Subcutaneous adipose tissue (tissue), 4 donors: ENCODE data around the gene YIPF2. TPM values are rescaled to one million over a fixed set of nuclear protein-coding genes. Genes with fewer than 3 reads are reported as not detected.

Experiments
- total RNA-seq, 4 donors: library from RNA; depleted of rRNA; stranded (reverse); fragments of >200 nt; gene quantifications; one replicate each; pipeline ENCODE4 v1.1.0, GENCODE V29; 2016
- TF ChIP-seq, protein P1 (sequence below): fragments of 450-650 bp; IDR thresholded peaks from one replicate; pipeline ENCODE4 v1.5.1; 2016; ENCODE audit warnings: low read depth, mild to moderate bottlenecking, control low read depth, antibody characterized with exemption, moderate library complexity

The YIPF2 gene
- total RNA-seq, 4 donors from 2014 or later = 25.9 to 44.6 (median 35.6) TPM

DNA sequence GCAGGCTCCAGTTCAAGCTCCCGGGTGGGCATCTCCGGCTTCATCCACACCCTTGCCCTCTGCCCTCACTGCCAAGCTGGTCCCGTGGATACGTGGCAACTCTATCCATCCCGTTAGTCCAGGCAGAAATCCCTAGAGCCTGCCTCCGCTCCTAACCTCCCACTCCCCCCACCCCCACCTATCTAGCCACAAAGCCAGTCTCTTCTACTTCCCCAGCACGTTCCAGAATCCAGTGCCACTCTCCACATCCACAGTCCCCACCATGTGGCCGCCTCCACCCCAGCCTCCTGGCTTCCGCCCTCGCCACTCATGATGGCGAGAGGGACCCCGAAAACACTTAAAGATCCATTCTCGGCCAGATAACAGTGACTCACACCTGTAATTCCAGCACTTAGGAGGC, 3.8 kb downstream of the YIPF2 start:
- TF ChIP-seq, protein P1, sequence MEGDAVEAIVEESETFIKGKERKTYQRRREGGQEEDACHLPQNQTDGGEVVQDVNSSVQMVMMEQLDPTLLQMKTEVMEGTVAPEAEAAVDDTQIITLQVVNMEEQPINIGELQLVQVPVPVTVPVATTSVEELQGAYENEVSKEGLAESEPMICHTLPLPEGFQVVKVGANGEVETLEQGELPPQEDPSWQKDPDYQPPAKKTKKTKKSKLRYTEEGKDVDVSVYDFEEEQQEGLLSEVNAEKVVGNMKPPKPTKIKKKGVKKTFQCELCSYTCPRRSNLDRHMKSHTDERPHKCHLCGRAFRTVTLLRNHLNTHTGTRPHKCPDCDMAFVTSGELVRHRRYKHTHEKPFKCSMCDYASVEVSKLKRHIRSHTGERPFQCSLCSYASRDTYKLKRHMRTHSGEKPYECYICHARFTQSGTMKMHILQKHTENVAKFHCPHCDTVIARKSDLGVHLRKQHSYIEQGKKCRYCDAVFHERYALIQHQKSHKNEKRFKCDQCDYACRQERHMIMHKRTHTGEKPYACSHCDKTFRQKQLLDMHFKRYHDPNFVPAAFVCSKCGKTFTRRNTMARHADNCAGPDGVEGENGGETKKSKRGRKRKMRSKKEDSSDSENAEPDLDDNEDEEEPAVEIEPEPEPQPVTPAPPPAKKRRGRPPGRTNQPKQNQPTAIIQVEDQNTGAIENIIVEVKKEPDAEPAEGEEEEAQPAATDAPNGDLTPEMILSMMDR = no peak

DNA sequence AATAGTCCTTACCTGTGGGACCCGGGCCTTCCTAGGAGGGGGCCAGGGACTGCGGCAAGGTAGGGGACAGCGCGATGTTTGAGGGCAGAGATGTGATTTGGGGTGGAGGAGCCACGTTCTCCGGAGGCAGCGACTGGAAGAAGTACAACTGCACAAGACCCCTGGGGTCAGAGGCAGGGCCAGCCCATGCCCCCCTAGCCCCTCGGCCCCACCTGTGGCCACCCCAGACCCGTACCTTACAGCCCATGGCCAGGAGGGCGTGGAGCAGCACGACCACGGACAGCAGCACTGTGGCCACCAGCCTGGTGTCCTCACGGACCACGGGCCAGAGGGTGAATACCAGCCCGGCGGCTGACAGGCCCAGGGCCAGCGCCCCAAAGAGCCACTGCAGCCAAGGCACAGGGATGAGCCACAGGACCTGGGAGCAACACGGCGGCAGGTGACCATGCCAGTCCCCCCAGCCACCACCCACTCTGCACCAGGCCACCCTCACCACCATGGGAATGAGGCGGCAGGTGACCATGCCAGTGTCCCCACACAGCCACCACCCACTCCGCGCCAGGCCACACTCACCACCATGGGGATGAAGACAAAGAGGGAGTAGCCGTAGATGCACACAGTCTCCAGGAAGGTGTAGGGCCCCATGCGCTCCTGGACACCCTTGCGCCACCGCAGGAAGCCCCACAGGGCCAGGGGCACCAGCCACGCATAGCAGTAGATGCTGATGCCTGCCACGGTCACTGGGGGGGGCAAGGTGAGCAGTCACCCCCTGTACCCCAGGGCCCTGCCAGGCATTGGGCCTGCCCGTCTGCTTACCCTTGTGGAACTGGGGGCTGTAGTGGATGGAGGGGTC, 5.0 kb downstream of the YIPF2 start:
- TF ChIP-seq, protein P1 = no peak

DNA sequence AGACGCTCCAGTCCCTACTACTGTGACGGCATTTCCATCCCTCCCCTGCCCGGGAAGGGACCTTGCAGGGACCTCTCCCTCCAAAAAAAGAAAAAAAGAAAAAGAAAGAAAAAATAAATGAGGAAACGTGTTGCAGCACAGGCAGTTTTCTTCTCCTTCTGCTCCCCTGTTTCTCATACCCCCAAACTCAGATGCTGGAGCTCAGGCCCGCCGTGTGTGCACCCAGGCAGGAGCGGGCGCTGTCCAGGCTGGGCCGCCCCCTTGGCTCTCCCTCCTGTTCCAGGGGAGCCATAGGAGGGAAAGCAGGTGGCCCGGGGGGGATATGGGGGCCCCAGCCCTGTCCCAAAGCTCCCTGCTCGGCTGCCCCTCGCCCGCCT, 5.8 kb downstream of the YIPF2 start:
- TF ChIP-seq, protein P1 = no peak

DNA sequence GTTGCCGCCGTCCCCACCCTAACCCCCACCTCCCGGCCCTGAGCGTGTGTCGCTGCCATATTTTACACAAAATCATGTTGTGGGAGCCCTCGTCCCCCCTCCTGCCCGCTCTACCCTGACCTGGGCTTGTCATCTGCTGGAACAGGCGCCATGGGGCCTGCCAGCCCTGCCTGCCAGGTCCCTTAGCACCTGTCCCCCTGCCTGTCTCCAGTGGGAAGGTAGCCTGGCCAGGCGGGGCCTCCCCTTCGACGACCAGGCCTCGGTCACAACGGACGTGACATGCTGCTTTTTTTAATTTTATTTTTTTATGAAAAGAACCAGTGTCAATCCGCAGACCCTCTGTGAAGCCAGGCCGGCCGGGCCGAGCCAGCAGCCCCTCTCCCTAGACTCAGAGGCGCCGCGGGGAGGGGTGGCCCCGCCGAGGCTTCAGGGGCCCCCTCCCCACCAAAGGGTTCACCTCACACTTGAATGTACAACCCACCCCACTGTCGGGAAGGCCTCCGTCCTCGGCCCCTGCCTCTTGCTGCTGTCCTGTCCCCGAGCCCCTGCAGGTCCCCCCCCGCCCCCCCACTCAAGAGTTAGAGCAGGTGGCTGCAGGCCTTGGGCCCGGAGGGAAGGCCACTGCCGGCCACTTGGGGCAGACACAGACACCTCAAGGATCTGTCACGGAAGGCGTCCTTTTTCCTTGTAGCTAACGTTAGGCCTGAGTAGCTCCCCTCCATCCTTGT, 6.4 kb downstream of the YIPF2 start:
- TF ChIP-seq, protein P1 = no peak

DNA sequence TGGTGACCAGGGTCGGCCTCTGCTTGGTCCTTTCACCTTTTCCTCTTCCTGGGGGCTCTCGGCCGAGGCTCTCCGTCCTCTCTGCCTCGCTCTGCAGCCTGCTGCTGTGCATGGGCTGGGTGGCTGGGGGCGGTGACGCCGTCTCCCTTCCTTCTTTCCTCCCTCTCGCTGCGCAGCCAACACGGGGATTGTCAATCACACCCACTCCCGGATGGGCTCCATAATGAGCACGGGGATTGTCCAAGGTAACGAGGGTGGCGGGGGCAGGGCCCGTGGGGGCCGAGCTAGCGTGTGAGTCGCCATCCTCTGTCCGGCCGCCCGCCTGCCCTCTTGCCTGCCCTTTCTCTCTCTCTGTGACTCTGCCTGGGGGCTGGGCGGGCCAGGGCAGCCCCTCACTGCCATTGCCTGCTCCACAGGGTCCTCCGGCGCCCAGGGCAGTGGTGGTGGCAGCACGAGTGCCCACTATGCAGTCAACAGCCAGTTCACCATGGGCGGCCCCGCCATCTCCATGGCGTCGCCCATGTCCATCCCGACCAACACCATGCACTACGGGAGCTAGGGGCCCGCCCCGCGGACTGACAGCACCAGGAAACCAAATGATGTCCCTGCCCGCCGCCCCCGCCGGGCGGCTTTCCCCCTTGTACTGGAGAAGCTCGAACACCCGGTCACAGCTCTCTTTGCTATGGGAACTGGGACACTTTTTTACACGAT, 7.1 kb downstream of the YIPF2 start:
- TF ChIP-seq, protein P1 = no peak

DNA sequence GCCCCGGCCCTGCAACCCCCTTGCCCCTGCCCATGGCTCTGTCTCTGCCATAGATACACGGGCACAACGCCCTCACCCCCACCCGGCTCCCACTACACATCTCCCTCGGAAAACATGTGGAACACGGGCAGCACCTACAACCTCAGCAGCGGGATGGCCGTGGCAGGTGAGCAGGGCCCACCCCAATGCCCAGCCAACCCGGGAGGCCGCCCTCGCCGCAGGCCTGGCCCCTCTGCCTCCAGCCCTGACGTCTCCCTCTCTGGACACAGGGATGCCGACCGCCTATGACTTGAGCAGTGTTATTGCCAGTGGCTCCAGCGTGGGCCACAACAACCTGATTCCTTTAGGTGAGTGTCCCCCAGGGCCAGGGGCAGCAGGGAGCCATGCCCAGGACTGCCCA, 7.7 kb downstream of the YIPF2 start:
- TF ChIP-seq, protein P1 = no peak

DNA sequence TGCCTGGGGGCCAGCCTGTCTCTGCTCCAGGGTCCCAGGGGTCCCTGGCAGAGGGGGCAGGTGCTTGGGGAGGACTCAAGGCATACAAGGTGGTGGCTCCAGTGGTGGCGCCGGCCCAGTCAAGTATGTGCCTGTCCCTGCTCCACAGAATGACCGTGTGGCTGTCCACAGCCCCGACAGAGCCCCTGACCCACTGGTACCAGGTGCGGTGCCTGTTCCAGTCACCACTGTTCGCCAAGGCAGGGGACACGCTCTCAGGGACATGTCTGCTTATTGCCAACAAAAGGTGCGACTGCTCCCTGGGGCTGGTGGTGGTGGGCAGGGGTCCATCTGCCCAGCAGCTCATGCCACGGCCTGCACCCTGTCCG, 8.2 kb downstream of the YIPF2 start:
- TF ChIP-seq, protein P1 = no peak
